Upper lobe of left lung (tissue), 6 donors: ENCODE measurements around the gene PLEKHM2. TPM values are rescaled to one million over a fixed set of nuclear protein-coding genes. Genes with fewer than 3 reads are reported as not detected.

Source experiments
- ATAC-seq, 2 donors: fragments of 200-7000 bp; cut with Tn5 transposase; one replicate each; pipeline ENCODE4 v1.9.1; 2022; ENCODE audit warnings: mild to moderate bottlenecking in 2 of 2, moderate library complexity in 2 of 2; ENCODE audit not compliant: low FRiP score in 2 of 2
- DNase-seq, 2 donors: peaks; one replicate each; pipeline ENCODE4 v3.0.0-alpha.2; 2019 to 2020
- H3K27ac ChIP-seq, 4 donors: fragments of 200-600 bp; sonication (generic); one replicate each; pipeline ENCODE4 v1.5.1; 2016 to 2019
- H3K27me3 ChIP-seq, 4 donors: fragments of 200-600 bp; sonication (generic); one replicate each; pipeline ENCODE4 v1.5.1; 2017 to 2019
- H3K36me3 ChIP-seq, 4 donors: fragments of 200-600 bp; sonication (generic); one replicate each; pipeline ENCODE4 v1.5.1; 2016 to 2019
- H3K4me1 ChIP-seq, 4 donors: fragments of 200-600 bp; sonication (generic); one replicate each; pipeline ENCODE4 v1.5.1; 2018 to 2019
- H3K4me3 ChIP-seq, 4 donors: fragments of 200-600 bp; sonication (generic); one replicate each; pipeline ENCODE4 v1.5.1; 2017 to 2019; ENCODE audit warnings: mild to moderate bottlenecking in 2 of 4, moderate library complexity in 1 of 4
- H3K9me3 ChIP-seq, 4 donors: fragments of 200-600 bp; sonication (generic); one replicate each; pipeline ENCODE4 v1.5.1; 2018 to 2019
- EP300 ChIP-seq, 4 donors: sonication (generic); formaldehyde crosslinking; IDR thresholded peaks; one replicate each; pipeline ENCODE4 v1.5.1; 2017; ENCODE audit warnings: antibody characterized with exemption in 4 of 4, control low read depth in 2 of 4
- POLR2A ChIP-seq, 4 donors: fragments of 450-650 bp; IDR thresholded peaks; one replicate each; pipeline ENCODE4 v1.5.1; 2016 to 2017; ENCODE audit warnings: antibody characterized with exemption in 4 of 4, mild to moderate bottlenecking in 2 of 4
- POLR2AphosphoS5 ChIP-seq, 2 donors: sonication (generic); formaldehyde crosslinking; IDR thresholded peaks; one replicate each; pipeline ENCODE4 v1.5.1; 2017; ENCODE audit warnings: antibody characterized with exemption in 2 of 2
- WGBS, 2 donors: methylation state at CpG; one replicate each; pipeline ENCODE4 v1.1.5; 2017 to 2018; 5-methylcytosine and 5-hydroxymethylcytosine counted together
- total RNA-seq, 6 donors: library from RNA; depleted of rRNA in 4 of 6; stranded (reverse); fragments of >200 nt in 4 of 6; gene quantifications; one replicate each; pipeline versions ENCODE4 v1.1.0 to v1.2.1, GENCODE V29; 2016 to 2021
- TF ChIP-seq, protein P1 (sequence below), 6 experiments: fragments of 450-650 bp in 4 of 6; fragments of 200-600 bp in 2 of 6; sonication (generic) in 2 of 6; IDR thresholded peaks; one replicate each; pipeline ENCODE4 v1.5.1; 2016 to 2019; ENCODE audit warnings: antibody characterized with exemption in 6 of 6
- donor health status: DM: no; HTN: no; CAD: no; lungs with moderate emphysema.
- donor health status: DM: no; HTN: yes; CAD: no; lungs with severe emphysema.

The PLEKHM2 gene
- total RNA-seq, 6 donors from 2014 or later = 50.3 to 120 (median 83.3) TPM

DNA sequence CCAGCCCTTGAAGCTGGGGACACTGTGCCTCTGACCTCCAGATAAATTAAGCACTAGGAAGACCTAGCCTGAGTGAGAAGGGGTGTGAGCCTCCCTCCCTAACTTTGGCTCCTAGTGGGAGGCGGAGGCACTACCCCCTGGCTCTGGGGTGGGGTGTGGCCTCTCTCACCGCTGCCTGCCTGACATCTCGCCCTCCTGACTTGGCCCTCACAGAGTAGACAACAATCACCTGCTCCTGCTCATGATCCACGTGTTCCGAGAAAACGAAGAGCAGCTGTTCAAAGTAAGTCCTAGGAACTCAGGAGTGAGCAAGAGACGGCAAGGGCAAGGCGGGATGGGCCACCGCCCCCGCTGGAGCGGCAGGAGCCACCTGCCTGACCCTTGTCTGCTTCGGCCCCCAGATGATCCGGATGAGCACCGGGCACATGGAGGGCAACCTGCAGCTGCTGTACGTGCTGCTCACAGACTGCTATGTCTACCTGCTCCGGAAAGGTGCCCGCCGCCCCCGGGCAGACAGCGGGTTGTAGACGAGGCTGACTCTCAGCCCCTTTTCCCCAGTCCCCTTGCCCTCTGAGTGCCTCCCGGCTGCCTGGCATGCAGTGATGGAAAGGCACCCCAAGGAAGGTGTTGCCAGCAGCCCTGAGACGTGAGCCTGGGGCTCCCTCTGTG, 43.9 kb downstream of the PLEKHM2 start:
- no peak overlapping the region for H3K4me3 ChIP-seq
- DNase-seq (peak in 1 of 2 donors; percentile 75), ATAC-seq (no peak)
- no peaks in the 10 kb centered on the region for H3K27me3 ChIP-seq
- no peak overlapping the region for H3K27ac ChIP-seq
- H3K36me3 ChIP-seq = peaks cover 51 to 98% (median 89%) of the 10 kb centered on the region in 4 donors
- peaks cover 0 to 7% (median 0%) of the 10 kb centered on the region in 4 donors for H3K4me1 ChIP-seq
- no peak for TF ChIP-seq POLR2A (IDR thresholded peaks at IDR 0.05)
- TF ChIP-seq, protein P1, sequence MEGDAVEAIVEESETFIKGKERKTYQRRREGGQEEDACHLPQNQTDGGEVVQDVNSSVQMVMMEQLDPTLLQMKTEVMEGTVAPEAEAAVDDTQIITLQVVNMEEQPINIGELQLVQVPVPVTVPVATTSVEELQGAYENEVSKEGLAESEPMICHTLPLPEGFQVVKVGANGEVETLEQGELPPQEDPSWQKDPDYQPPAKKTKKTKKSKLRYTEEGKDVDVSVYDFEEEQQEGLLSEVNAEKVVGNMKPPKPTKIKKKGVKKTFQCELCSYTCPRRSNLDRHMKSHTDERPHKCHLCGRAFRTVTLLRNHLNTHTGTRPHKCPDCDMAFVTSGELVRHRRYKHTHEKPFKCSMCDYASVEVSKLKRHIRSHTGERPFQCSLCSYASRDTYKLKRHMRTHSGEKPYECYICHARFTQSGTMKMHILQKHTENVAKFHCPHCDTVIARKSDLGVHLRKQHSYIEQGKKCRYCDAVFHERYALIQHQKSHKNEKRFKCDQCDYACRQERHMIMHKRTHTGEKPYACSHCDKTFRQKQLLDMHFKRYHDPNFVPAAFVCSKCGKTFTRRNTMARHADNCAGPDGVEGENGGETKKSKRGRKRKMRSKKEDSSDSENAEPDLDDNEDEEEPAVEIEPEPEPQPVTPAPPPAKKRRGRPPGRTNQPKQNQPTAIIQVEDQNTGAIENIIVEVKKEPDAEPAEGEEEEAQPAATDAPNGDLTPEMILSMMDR (IDR thresholded peaks at IDR 0.05) = no peak
- TF ChIP-seq POLR2AphosphoS5 (IDR thresholded peaks at IDR 0.05) = no peak
- TF ChIP-seq EP300 (IDR thresholded peaks at IDR 0.05) = no peak
- no peaks in the 10 kb centered on the region for H3K9me3 ChIP-seq
- WGBS, 2 donors = 94 to 98% methylated on average over 12 to 21 of the region's 23 CpGs

DNA sequence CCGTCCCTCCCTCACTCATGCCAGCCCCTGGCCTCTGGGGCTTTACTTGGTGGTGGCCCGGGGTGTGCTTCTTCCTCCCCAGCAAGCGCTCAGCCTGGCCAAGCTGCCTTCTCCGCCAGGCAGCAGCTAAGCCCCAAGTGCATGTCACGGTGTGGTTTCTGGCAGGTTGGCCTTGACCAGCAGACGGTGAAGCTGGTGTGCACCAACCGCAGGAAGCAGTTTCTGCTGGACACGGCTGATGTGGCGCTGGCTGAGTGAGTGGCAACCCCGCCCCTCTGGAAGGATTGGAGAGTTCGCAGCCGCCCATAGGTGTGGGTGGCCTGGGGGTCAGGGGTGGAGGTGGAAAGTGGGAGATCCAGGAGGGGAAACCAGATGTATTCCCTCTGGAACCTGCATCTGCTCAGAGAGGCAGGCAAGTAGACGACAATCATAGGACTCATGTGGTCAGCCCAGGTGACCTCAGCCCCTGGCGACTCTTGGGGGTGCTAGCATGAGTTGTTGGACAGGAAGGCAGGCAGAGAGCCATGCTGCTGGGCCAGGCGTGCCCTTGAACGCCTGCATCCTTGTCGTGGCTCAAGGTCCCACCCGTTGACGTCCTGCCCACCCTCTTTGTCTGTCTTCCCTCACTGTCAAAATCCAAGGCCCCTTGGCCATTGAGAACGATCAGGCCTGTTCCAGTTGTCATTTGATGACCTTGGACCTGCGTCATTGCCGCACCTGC, 45.0 kb downstream of the PLEKHM2 start:
- Histone ChIP-seq H3K4me1 (peaks cover 0 to 7% (median 0%) of the 10 kb centered on the region in 4 donors), H3K27me3 (no peaks in the 10 kb centered on the region), H3K36me3 (peaks cover 54 to 98% (median 92%) of the 10 kb centered on the region in 4 donors), H3K4me3 (no peak overlapping the region), H3K27ac (no peak overlapping the region), H3K9me3 (no peaks in the 10 kb centered on the region)
- TF ChIP-seq POLR2A (IDR thresholded peaks at IDR 0.05) (no peak), POLR2AphosphoS5 (IDR thresholded peaks at IDR 0.05) (no peak), EP300 (IDR thresholded peaks at IDR 0.05) (no peak)
- TF ChIP-seq, protein P1 (IDR thresholded peaks at IDR 0.05) = no peak
- ATAC-seq (no peak), DNase-seq (peak in 1 of 2 donors; percentile 48)
- 92 to 95% methylated on average over 18 to 21 of the region's 22 CpGs for WGBS, 2 donors

DNA sequence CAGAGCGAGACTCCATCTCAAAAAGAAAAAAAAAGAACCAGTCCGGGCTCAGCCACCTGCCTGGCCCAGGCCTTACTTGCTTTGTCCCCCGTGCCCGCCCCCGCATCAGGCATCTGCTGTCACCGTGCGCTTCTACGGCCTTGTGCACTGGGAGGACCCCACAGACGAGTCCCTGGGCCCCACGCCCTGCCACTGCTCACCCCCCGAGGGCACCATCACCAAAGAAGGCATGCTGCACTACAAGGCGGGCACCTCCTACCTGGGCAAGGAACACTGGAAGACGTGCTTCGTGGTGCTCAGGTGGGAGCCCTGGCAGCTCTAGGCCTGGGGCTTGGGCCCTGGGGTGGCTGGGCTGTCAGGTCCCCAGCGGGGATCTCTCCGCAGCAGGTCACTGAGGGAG, 46.3 kb downstream of the PLEKHM2 start:
- Histone ChIP-seq H3K4me3 (no peak overlapping the region), H3K4me1 (peaks cover 0 to 15% (median 11%) of the 10 kb centered on the region in 4 donors), H3K27ac (no peak overlapping the region), H3K36me3 (peaks cover 54 to 97% (median 90%) of the 10 kb centered on the region in 4 donors), H3K9me3 (no peaks in the 10 kb centered on the region), H3K27me3 (no peaks in the 10 kb centered on the region)
- DNase-seq (peak in 1 of 2 donors; percentile 67), ATAC-seq (no peak)
- TF ChIP-seq POLR2A (IDR thresholded peaks at IDR 0.05) = no peak
- TF ChIP-seq EP300 (IDR thresholded peaks at IDR 0.05) = no peak
- TF ChIP-seq, protein P1 (IDR thresholded peaks at IDR 0.05) = no peak
- TF ChIP-seq POLR2AphosphoS5 (IDR thresholded peaks at IDR 0.05) = no peak
- 94 to 96% methylated on average over 6 to 16 of the region's 16 CpGs for WGBS, 2 donors

DNA sequence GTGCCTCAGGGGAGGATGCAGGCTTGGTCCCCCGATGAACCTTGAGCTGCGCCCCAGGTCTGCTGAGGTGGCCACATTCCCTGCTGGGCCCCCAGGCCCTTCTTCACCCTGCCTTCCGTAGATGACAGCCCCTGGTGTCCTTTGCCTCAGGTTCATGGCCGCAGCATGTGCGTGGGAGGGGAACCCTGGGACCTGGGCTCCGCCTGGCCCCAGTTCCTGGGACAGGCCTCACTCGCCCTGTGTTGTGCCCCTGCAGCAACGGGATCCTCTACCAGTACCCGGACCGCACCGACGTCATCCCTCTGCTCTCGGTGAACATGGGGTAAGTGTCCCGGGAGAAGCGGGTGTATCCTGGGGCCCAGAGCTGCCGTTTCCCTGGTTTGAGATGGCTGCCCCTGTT, 46.8 kb downstream of the PLEKHM2 start:
- ATAC-seq = no peak
- Histone ChIP-seq H3K4me1 (peaks cover 4 to 20% (median 16%) of the 10 kb centered on the region in 4 donors), H3K27me3 (no peaks in the 10 kb centered on the region), H3K4me3 (no peak overlapping the region), H3K27ac (no peak overlapping the region), H3K36me3 (peaks cover 54 to 92% (median 85%) of the 10 kb centered on the region in 4 donors), H3K9me3 (no peaks in the 10 kb centered on the region)
- TF ChIP-seq EP300 (IDR thresholded peaks at IDR 0.05) (no peak), POLR2A (IDR thresholded peaks at IDR 0.05) (no peak), POLR2AphosphoS5 (IDR thresholded peaks at IDR 0.05) (no peak)
- TF ChIP-seq, protein P1 (IDR thresholded peaks at IDR 0.05) = no peak
- 93 to 99% methylated on average over 10 to 13 of the region's 16 CpGs for WGBS, 2 donors
- DNase-seq = peak in 1 of 2 donors; percentile 56
